Progenitor cell of endocrine pancreas (in vitro differentiated cells): Measurements from ENCODE around the gene MAP4. TPM values are rescaled to one million over a fixed set of nuclear protein-coding genes. Genes with fewer than 3 reads are reported as not detected.

Source experiments
- DNase-seq: peaks from one replicate; pipeline ENCODE4 v3.0.0; 2021; ENCODE audit warnings: low spot score; ENCODE audit not compliant: unreplicated experiment
- H3K27ac Mint-ChIP-seq: 2 replicates; pipeline ENCODE4 v1.8.0; 2021; ENCODE audit warnings: mild to moderate bottlenecking, moderate library complexity, mixed read lengths
- H3K27me3 Mint-ChIP-seq: 2 replicates; pipeline ENCODE4 v1.8.0; 2021; ENCODE audit warnings: mixed read lengths
- H3K36me3 Mint-ChIP-seq: 2 replicates; pipeline ENCODE4 v1.8.0; 2022; ENCODE audit warnings: mixed read lengths; ENCODE audit not compliant: insufficient read depth
- H3K4me1 Mint-ChIP-seq: 2 replicates; pipeline ENCODE4 v1.8.0; 2021; ENCODE audit warnings: low read depth, mixed read lengths
- H3K4me3 Mint-ChIP-seq: 2 replicates; pipeline ENCODE4 v1.8.0; 2021; ENCODE audit warnings: low read depth, mild to moderate bottlenecking, moderate library complexity, mixed read lengths
- H3K9me3 Mint-ChIP-seq: 2 replicates; pipeline ENCODE4 v1.8.0; 2021; ENCODE audit warnings: low read depth, mixed read lengths
- total RNA-seq: library from RNA; stranded (reverse); gene quantifications from 2 replicates; pipeline ENCODE4 v1.2.1, GENCODE V29; 2021
- TF ChIP-seq, protein P1 (sequence below): fragments of 200-600 bp; sonication (generic); IDR thresholded peaks from one replicate; pipeline ENCODE4 v1.5.0; 2021; ENCODE audit warnings: antibody characterized with exemption, mild to moderate bottlenecking; ENCODE audit not compliant: unreplicated experiment

The MAP4 gene
- total RNA-seq, 1 donor from 2014 or later, result 121 TPM

GRCh38 chr3:48002787-48003186, 13.4 kb downstream of the MAP4 start:
- no peak for DNase-seq
- no peaks in the 10 kb centered on the region for H3K36me3 Mint-ChIP-seq
- no peak overlapping the region for H3K4me3 Mint-ChIP-seq
- peaks cover 13% of the 10 kb centered on the region for H3K4me1 Mint-ChIP-seq
- no peak overlapping the region for H3K27ac Mint-ChIP-seq
- TF ChIP-seq, protein P1, sequence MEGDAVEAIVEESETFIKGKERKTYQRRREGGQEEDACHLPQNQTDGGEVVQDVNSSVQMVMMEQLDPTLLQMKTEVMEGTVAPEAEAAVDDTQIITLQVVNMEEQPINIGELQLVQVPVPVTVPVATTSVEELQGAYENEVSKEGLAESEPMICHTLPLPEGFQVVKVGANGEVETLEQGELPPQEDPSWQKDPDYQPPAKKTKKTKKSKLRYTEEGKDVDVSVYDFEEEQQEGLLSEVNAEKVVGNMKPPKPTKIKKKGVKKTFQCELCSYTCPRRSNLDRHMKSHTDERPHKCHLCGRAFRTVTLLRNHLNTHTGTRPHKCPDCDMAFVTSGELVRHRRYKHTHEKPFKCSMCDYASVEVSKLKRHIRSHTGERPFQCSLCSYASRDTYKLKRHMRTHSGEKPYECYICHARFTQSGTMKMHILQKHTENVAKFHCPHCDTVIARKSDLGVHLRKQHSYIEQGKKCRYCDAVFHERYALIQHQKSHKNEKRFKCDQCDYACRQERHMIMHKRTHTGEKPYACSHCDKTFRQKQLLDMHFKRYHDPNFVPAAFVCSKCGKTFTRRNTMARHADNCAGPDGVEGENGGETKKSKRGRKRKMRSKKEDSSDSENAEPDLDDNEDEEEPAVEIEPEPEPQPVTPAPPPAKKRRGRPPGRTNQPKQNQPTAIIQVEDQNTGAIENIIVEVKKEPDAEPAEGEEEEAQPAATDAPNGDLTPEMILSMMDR, result no peak
- no peaks in the 10 kb centered on the region for H3K27me3 Mint-ChIP-seq
- H3K9me3 Mint-ChIP-seq, result no peaks in the 10 kb centered on the region

GRCh38 chr3:48001991-48002390, 14.2 kb downstream of the MAP4 start:
- Mint-ChIP-seq H3K4me1 (peaks cover 13% of the 10 kb centered on the region), H3K9me3 (no peaks in the 10 kb centered on the region), H3K27me3 (no peaks in the 10 kb centered on the region), H3K27ac (no peak overlapping the region), H3K36me3 (no peaks in the 10 kb centered on the region), H3K4me3 (no peak overlapping the region)
- TF ChIP-seq, protein P1, result no peak
- no peak for DNase-seq

GRCh38 chr3:48000212-48000611, 16.0 kb downstream of the MAP4 start:
- TF ChIP-seq, protein P1, result no peak
- Mint-ChIP-seq H3K27me3 (no peaks in the 10 kb centered on the region), H3K27ac (no peak overlapping the region), H3K9me3 (no peaks in the 10 kb centered on the region), H3K36me3 (peaks cover 2% of the 10 kb centered on the region), H3K4me1 (peaks cover 13% of the 10 kb centered on the region), H3K4me3 (no peak overlapping the region)
- DNase-seq, result no peak

GRCh38 chr3:47996440-47996839, 19.8 kb downstream of the MAP4 start:
- H3K4me1 Mint-ChIP-seq, result peaks cover 14% of the 10 kb centered on the region
- H3K9me3 Mint-ChIP-seq, result no peaks in the 10 kb centered on the region
- H3K4me3 Mint-ChIP-seq, result no peak overlapping the region
- no peak for DNase-seq
- H3K27ac Mint-ChIP-seq, result no peak overlapping the region
- H3K36me3 Mint-ChIP-seq, result peaks cover 8% of the 10 kb centered on the region
- TF ChIP-seq, protein P1, result no peak
- H3K27me3 Mint-ChIP-seq, result no peaks in the 10 kb centered on the region

GRCh38 chr3:47994180-47994579, 22.0 kb downstream of the MAP4 start:
- Mint-ChIP-seq H3K4me1 (peaks cover 10% of the 10 kb centered on the region), H3K27ac (no peak overlapping the region), H3K9me3 (no peaks in the 10 kb centered on the region), H3K27me3 (no peaks in the 10 kb centered on the region), H3K36me3 (peaks cover 8% of the 10 kb centered on the region), H3K4me3 (no peak overlapping the region)
- TF ChIP-seq, protein P1, result no peak
- no peak for DNase-seq
